ENCODE measurements around the gene CRAMP1.

Gene CRAMP1

GRCh38 chr16:1642753-1643152 is 30.6 kb downstream of the CRAMP1 start:
- H3K27ac Mint-ChIP-seq: no peak overlapping the region
- peaks cover 4% of the 10 kb centered on the region for H3K27me3 Mint-ChIP-seq (ENCODE audit: low read depth)
- H3K36me3 Mint-ChIP-seq (ENCODE audit: low read depth): peaks cover 76% of the 10 kb centered on the region
- no peak overlapping the region for H3K4me3 Mint-ChIP-seq
- H3K9me3 Mint-ChIP-seq: no peaks in the 10 kb centered on the region
- H3K4me1 Mint-ChIP-seq: no peaks in the 10 kb centered on the region
- TF ChIP-seq CTCF (IDR thresholded peaks at IDR 0.05; ENCODE audit: unreplicated experiment in 3 of 3): no peak

- H3K27me3 Mint-ChIP-seq (ENCODE audit: low read depth): peaks cover 4% of the 10 kb centered on the region
- H3K27ac Mint-ChIP-seq: no peak overlapping the region
- peaks cover 75% of the 10 kb centered on the region for H3K36me3 Mint-ChIP-seq (ENCODE audit: low read depth)
- no peak overlapping the region for H3K4me3 Mint-ChIP-seq
- H3K9me3 Mint-ChIP-seq: no peaks in the 10 kb centered on the region
- H3K4me1 Mint-ChIP-seq: no peaks in the 10 kb centered on the region
- no peak for TF ChIP-seq CTCF (IDR thresholded peaks at IDR 0.05; ENCODE audit: unreplicated experiment in 3 of 3)
Observed at GRCh38 chr16:1643521-1643920, 31.4 kb downstream of the CRAMP1 start.

GRCh38 chr16:1645914-1646525 is 33.9 kb downstream of the CRAMP1 start:
- no peak overlapping the region for H3K4me3 Mint-ChIP-seq
- TF ChIP-seq CTCF (IDR thresholded peaks at IDR 0.05; ENCODE audit: unreplicated experiment in 3 of 3): no peak
- H3K4me1 Mint-ChIP-seq: no peaks in the 10 kb centered on the region

GRCh38 chr16:1647856-1648255 is 35.7 kb downstream of the CRAMP1 start:
- peaks cover 8% of the 10 kb centered on the region for H3K27me3 Mint-ChIP-seq (ENCODE audit: low read depth)
- no peak overlapping the region for H3K4me3 Mint-ChIP-seq
- no peaks in the 10 kb centered on the region for H3K4me1 Mint-ChIP-seq
- peaks cover 79% of the 10 kb centered on the region for H3K36me3 Mint-ChIP-seq (ENCODE audit: low read depth)
- no peak overlapping the region for H3K27ac Mint-ChIP-seq
- no peak for TF ChIP-seq CTCF (IDR thresholded peaks at IDR 0.05; ENCODE audit: unreplicated experiment in 3 of 3)
- no peaks in the 10 kb centered on the region for H3K9me3 Mint-ChIP-seq

More at GRCh38 chr16:1645914-1646525, 33.9 kb downstream of the CRAMP1 start:
- H3K9me3 Mint-ChIP-seq: no peaks in the 10 kb centered on the region
- H3K27me3 Mint-ChIP-seq (ENCODE audit: low read depth): peaks cover 6% of the 10 kb centered on the region
- no peak overlapping the region for H3K27ac Mint-ChIP-seq
- H3K36me3 Mint-ChIP-seq (ENCODE audit: low read depth): peaks cover 71% of the 10 kb centered on the region

- Mint-ChIP-seq H3K4me3 (no peak overlapping the region), H3K4me1 (no peaks in the 10 kb centered on the region), H3K27me3 (ENCODE audit: low read depth) (peaks cover 4% of the 10 kb centered on the region), H3K36me3 (ENCODE audit: low read depth) (peaks cover 71% of the 10 kb centered on the region), H3K9me3 (no peaks in the 10 kb centered on the region), H3K27ac (no peak overlapping the region)
- TF ChIP-seq CTCF (IDR thresholded peaks at IDR 0.05; ENCODE audit: unreplicated experiment in 3 of 3): no peak
Observed at GRCh38 chr16:1650131-1650530, 38.0 kb downstream of the CRAMP1 start.
